BLaER1 (cell line): ENCODE data around the gene PLEKHA7.

Experiments used
- H3K27ac ChIP-seq: shearing (Covaris generic); formaldehyde crosslinking; 2 replicates; pipeline ENCODE4 v1.8.1; 2022
- H3K27me3 ChIP-seq: shearing (Covaris generic); formaldehyde crosslinking; 2 replicates; pipeline ENCODE4 v1.8.1; 2022
- H3K36me3 ChIP-seq: shearing (Covaris generic); formaldehyde crosslinking; 2 replicates; pipeline ENCODE4 v1.8.1; 2022
- H3K4me1 ChIP-seq: shearing (Covaris generic); formaldehyde crosslinking; 2 replicates; pipeline ENCODE4 v1.8.1; 2022
- H3K4me2 ChIP-seq: shearing (Covaris generic); formaldehyde crosslinking; 2 replicates; pipeline ENCODE4 v1.8.1; 2022
- H3K4me3 ChIP-seq: shearing (Covaris generic); formaldehyde crosslinking; 2 replicates; pipeline ENCODE4 v1.8.1; 2022
- H3K9ac ChIP-seq: shearing (Covaris generic); formaldehyde crosslinking; 2 replicates; pipeline ENCODE4 v1.8.1; 2022
- H3K9me3 ChIP-seq: shearing (Covaris generic); formaldehyde crosslinking; 2 replicates; pipeline ENCODE4 v1.8.1; 2022
- H4K20me1 ChIP-seq: shearing (Covaris generic); formaldehyde crosslinking; 2 replicates; pipeline ENCODE4 v1.8.1; 2022
- Cebpa-rat ChIP-seq: shearing (Covaris generic); IDR thresholded peaks from 2 replicates; pipeline ENCODE4 v1.8.1; 2022

The PLEKHA7 gene

GRCh38 chr11:16979703-16980622 lies 34.3 kb downstream of the PLEKHA7 start:
- Histone ChIP-seq H3K4me2 (no peak overlapping the region), H3K36me3 (no peaks in the 10 kb centered on the region), H3K4me3 (no peak overlapping the region), H3K27me3 (no peaks in the 10 kb centered on the region; the same call in 1 of the 2 replicates), H3K9ac (no peak overlapping the region), H3K4me1 (0 out of 2 replicates have a peak, but pooled peaks cover 5% of the 10 kb centered on the region), H3K27ac (no peak overlapping the region), H4K20me1 (no peaks in the 10 kb centered on the region), H3K9me3 (no peaks in the 10 kb centered on the region)
- no peak for TF ChIP-seq Cebpa-rat

- Histone ChIP-seq H3K4me3 (no peak overlapping the region), H3K9me3 (no peaks in the 10 kb centered on the region), H3K36me3 (no peaks in the 10 kb centered on the region), H3K4me1 (0 out of 2 replicates have a peak, but pooled peaks cover 5% of the 10 kb centered on the region), H3K9ac (no peak overlapping the region), H3K4me2 (no peak overlapping the region), H4K20me1 (no peaks in the 10 kb centered on the region), H3K27ac (no peak overlapping the region), H3K27me3 (no peaks in the 10 kb centered on the region; the same call in 1 of the 2 replicates)
- TF ChIP-seq Cebpa-rat, result no peak
These were observed 36.3 kb downstream of the PLEKHA7 start for GRCh38 chr11:16977994-16978315.

GRCh38 chr11:16977136-16977993 lies 36.8 kb downstream of the PLEKHA7 start:
- H3K4me2 ChIP-seq, result no peak overlapping the region
- H3K27me3 ChIP-seq, result no peaks in the 10 kb centered on the region; the same call in 1 of the 2 replicates
- H3K9ac ChIP-seq, result no peak overlapping the region
- H3K4me3 ChIP-seq, result no peak overlapping the region
- TF ChIP-seq Cebpa-rat, result no peak
- no peak overlapping the region for H3K27ac ChIP-seq
- H4K20me1 ChIP-seq, result no peaks in the 10 kb centered on the region
- no peaks in the 10 kb centered on the region for H3K36me3 ChIP-seq
- no peaks in the 10 kb centered on the region for H3K4me1 ChIP-seq
- H3K9me3 ChIP-seq, result no peaks in the 10 kb centered on the region

DNA sequence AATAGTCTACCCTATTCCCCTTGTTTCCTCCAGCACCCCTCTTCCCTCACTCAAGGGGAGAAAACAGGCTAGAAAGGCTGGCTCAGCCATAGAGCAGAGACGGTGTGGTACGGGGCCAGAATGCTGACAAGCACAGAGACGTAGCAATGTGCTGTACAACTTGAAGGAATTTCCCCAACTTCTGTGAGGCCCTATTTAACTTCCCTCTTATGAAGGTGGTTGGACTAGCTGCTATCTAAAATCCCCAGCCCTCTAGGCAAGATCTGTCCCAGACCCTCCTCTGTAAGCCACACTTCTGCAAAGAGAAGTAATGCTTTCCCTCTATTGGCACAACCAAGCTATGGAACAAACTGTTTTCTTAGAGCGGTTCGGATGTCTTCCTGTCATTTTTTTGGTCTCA lies 37.8 kb downstream of the PLEKHA7 start:
- no peaks in the 10 kb centered on the region for H3K9me3 ChIP-seq
- H3K27me3 ChIP-seq, result no peaks in the 10 kb centered on the region; the same call in 1 of the 2 replicates
- no peak for TF ChIP-seq Cebpa-rat
- H3K36me3 ChIP-seq, result no peaks in the 10 kb centered on the region
- H3K9ac ChIP-seq, result no peak overlapping the region
- H3K4me2 ChIP-seq, result no peak overlapping the region
- H3K27ac ChIP-seq, result no peak overlapping the region
- no peaks in the 10 kb centered on the region for H3K4me1 ChIP-seq
- H3K4me3 ChIP-seq, result no peak overlapping the region
- no peaks in the 10 kb centered on the region for H4K20me1 ChIP-seq

- Histone ChIP-seq H3K4me2 (no peak overlapping the region), H3K27me3 (no peaks in the 10 kb centered on the region; the same call in 1 of the 2 replicates), H3K9ac (no peak overlapping the region), H3K4me1 (no peaks in the 10 kb centered on the region), H3K36me3 (no peaks in the 10 kb centered on the region), H3K9me3 (no peaks in the 10 kb centered on the region), H3K4me3 (no peak overlapping the region), H4K20me1 (no peaks in the 10 kb centered on the region), H3K27ac (no peak overlapping the region)
- no peak for TF ChIP-seq Cebpa-rat
These were observed 38.3 kb downstream of the PLEKHA7 start for GRCh38 chr11:16975906-16976305.

GRCh38 chr11:16973338-16973964 lies 40.8 kb downstream of the PLEKHA7 start:
- Histone ChIP-seq H3K36me3 (no peaks in the 10 kb centered on the region), H4K20me1 (no peaks in the 10 kb centered on the region), H3K9me3 (no peaks in the 10 kb centered on the region), H3K9ac (no peak overlapping the region), H3K4me1 (no peaks in the 10 kb centered on the region), H3K27ac (no peak overlapping the region), H3K4me2 (no peak overlapping the region), H3K27me3 (no peaks in the 10 kb centered on the region; the same call in 1 of the 2 replicates), H3K4me3 (no peak overlapping the region)
- no peak for TF ChIP-seq Cebpa-rat

GRCh38 chr11:16969010-16969999 lies 44.9 kb downstream of the PLEKHA7 start:
- no peaks in the 10 kb centered on the region for H3K4me1 ChIP-seq
- no peak overlapping the region for H3K27ac ChIP-seq
- no peaks in the 10 kb centered on the region for H3K27me3 ChIP-seq
- H3K9ac ChIP-seq, result no peak overlapping the region
- no peak overlapping the region for H3K4me3 ChIP-seq
- no peak for TF ChIP-seq Cebpa-rat
- H3K36me3 ChIP-seq, result no peaks in the 10 kb centered on the region
- no peaks in the 10 kb centered on the region for H4K20me1 ChIP-seq
- H3K9me3 ChIP-seq, result no peaks in the 10 kb centered on the region
- H3K4me2 ChIP-seq, result no peak overlapping the region

GRCh38 chr11:16968196-16968595 lies 46.0 kb downstream of the PLEKHA7 start:
- H4K20me1 ChIP-seq, result no peaks in the 10 kb centered on the region
- H3K4me1 ChIP-seq, result no peaks in the 10 kb centered on the region
- no peak for TF ChIP-seq Cebpa-rat
- no peak overlapping the region for H3K27ac ChIP-seq
- no peak overlapping the region for H3K4me2 ChIP-seq
- H3K4me3 ChIP-seq, result no peak overlapping the region
- H3K9me3 ChIP-seq, result no peaks in the 10 kb centered on the region
- H3K27me3 ChIP-seq, result no peaks in the 10 kb centered on the region
- H3K36me3 ChIP-seq, result no peaks in the 10 kb centered on the region
- no peak overlapping the region for H3K9ac ChIP-seq
